T47D (cell line): ENCODE data around the gene RWDD2A.
A peak's percentile ranks its signal among the peaks of the same experiment; 100 is the strongest.

ENCODE experiments used
- DNase-seq, 2 experiments: peaks; one replicate each; pipeline versions ENCODE4 v3.0.0 to v3.0.0-alpha.2; 2011 to 2012; ENCODE audit warnings: low read depth in 1 of 2, low spot score in 1 of 2
- JUND ChIP-seq: IDR thresholded peaks from 2 replicates; pipeline ENCODE4 v1.6.1; 2012; ENCODE audit warnings: low read depth
- in situ Hi-C: cut with HindIII; loops from 2 replicates; pipeline ENCODE4 v1.10.0; 2016; ENCODE audit warnings: low sequenced_read_pairs, low pct_unique_long_range_greater_than_20kb

The RWDD2A gene

DNA sequence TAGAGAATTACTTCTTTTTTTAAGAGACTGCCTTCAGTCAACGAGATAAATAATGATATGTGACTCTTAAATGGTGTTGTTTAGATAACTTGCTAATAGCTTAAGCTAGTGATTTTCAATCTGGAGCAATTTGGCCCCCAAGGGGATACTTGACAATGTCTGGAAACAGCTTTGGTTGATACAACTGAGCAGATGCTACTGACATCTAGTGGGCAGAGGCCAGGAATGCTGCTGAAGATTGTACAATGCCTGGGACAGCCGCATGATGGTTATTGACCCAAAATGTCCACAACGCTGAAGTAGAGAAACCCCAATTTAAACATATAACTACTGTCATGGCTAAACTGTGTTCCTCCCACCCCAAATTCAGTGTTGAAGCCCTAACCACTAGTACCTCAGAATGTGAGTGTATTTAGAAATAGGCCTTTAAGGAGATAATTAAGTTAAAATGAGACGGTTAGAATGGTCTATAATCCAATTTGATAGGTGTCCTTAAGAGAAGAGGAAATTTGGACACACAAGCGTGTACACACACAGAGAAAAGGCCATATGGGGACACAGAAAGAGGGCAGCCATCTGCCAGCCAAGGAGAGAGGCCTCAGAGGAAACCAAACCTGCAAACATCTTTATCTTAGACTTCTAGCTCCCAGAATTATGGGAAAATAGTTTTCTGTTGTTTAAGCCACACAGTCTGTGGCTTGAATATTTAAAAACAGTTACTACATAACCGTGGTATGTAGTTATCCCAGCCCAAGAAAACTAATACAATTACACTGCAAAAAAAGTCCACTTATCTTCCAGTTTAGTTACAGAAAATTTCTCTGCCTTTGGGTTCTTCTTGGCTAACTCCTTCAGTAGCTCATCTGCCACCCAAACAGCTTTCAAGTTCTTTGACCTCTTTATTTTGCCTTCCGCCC, 22.2 kb downstream of the RWDD2A start:
- TF ChIP-seq JUND = no peak
- peak in 1 of 2 experiments; percentile 76 for DNase-seq
- in situ Hi-C loops = no loop called here

GRCh38 chr6:83216806-83217205, 23.6 kb downstream of the RWDD2A start:
- no peak for DNase-seq
- TF ChIP-seq JUND = no peak
- in situ Hi-C loops = no loop called here

DNA sequence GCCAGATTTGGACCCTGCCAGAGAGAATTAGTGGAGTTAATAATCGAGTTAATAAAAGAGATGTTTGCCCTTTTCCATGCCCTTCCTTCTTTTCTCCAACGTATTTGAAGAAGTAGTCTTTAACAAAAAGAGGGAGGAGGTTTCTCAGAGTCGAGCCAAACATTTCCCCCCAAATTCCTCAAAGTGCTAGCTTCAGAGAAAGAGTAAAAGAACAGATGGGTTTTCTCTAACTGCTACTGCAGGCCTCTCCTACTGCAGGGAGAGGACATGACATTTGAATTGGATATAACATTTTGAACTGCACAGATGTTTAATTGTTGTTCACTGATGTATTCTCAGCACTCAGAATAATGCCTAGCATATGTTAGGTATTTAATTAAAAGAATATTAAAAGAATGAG, 25.5 kb downstream of the RWDD2A start:
- TF ChIP-seq JUND = no peak
- no peak for DNase-seq
- in situ Hi-C loops = no loop called here

DNA sequence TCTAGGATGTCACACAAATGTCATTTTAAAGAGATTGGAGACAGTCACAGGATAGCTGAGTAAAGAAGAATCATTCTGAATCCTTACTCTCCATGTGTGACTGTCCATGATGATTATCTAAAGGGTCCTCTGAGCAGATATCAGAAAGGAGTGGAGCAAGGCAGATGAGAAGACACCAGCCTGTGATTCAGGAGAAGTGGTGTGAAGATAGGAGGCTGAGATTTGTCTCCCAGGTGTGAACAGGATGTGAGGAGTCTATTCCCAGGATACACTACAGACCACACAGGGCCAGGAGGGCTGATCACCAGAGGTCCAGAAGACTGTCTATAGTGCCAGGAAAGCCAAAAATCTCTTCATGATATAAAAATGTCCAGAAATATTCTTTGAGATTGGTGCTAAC, 27.0 kb downstream of the RWDD2A start:
- no peak for TF ChIP-seq JUND
- in situ Hi-C loops = no loop called here
- DNase-seq = no peak

DNA sequence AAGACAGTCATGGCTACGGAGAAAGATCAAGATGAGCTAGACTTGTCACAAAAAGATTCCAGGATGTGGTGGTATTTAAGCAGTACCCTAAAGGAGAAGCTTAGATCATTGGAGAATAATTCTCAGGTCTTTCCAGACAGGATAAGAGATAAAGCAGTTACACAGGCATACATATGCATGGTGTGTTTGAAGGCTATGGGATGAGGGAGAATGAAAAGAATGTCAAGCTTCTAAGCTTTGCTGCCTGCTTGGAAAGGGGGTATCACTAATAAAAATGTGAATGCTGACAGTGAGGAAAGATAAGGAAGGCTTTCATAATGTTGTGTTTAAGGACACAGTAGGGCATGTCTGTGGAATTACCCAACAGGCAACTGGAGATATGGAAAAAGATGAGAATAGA, 28.1 kb downstream of the RWDD2A start:
- in situ Hi-C loops = no loop called here
- no peak for TF ChIP-seq JUND
- no peak for DNase-seq

GRCh38 chr6:83221889-83222479, 28.8 kb downstream of the RWDD2A start:
- no peak for TF ChIP-seq JUND
- peak in 1 of 2 experiments; percentile 58 for DNase-seq
- in situ Hi-C loops = no loop called here

GRCh38 chr6:83226517-83226916, 33.4 kb downstream of the RWDD2A start:
- no peak for DNase-seq
- no peak for TF ChIP-seq JUND
- in situ Hi-C loops = no loop called here

GRCh38 chr6:83231146-83231545, 38.0 kb downstream of the RWDD2A start:
- no peak for DNase-seq
- in situ Hi-C loops = no loop called here
- TF ChIP-seq JUND = no peak

- no peak for DNase-seq
These were observed 54.3 kb downstream of the RWDD2A start for GRCh38 chr6:83247471-83247870.

More at GRCh38 chr6:83247471-83247870, 54.3 kb downstream of the RWDD2A start:
- in situ Hi-C loops = no loop called here
- no peak for TF ChIP-seq JUND
